ENCODE measurements around the gene SEMA4B. TPM values are rescaled to one million over a fixed set of nuclear protein-coding genes. Genes with fewer than 3 reads are reported as not detected.

SEMA4B gene
- polyA plus RNA-seq, 4 donors = 15.6 to 50.5 (median 36.1) TPM

DNA sequence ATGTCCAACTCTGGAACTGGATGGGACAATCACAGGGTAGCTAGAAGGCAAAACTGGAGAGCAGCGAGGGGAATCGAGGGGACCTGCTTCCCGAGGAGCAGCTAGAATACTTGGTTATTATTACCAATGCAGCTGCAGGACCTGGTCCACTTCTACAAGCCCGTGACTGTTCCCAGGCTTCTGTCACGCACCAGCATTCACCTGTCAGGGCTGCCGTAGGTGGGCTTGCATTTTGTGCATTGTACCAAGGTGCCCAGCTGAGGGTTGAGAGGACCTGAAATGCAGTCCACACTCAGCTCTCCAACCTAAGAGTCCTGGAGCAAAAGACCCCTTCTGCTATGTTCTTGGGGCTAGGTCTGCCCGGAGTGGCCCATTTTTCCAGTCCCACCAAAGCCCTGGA, 2.3 kb downstream of the SEMA4B start:
- DNase-seq (ENCODE audit: low read depth in 4 of 4, low spot score in 3 of 4) = no peak

- no peak for DNase-seq (ENCODE audit: low read depth in 4 of 4, low spot score in 3 of 4)
Observed at GRCh38 chr15:90203922-90204321, 2.8 kb downstream of the SEMA4B start.

DNA sequence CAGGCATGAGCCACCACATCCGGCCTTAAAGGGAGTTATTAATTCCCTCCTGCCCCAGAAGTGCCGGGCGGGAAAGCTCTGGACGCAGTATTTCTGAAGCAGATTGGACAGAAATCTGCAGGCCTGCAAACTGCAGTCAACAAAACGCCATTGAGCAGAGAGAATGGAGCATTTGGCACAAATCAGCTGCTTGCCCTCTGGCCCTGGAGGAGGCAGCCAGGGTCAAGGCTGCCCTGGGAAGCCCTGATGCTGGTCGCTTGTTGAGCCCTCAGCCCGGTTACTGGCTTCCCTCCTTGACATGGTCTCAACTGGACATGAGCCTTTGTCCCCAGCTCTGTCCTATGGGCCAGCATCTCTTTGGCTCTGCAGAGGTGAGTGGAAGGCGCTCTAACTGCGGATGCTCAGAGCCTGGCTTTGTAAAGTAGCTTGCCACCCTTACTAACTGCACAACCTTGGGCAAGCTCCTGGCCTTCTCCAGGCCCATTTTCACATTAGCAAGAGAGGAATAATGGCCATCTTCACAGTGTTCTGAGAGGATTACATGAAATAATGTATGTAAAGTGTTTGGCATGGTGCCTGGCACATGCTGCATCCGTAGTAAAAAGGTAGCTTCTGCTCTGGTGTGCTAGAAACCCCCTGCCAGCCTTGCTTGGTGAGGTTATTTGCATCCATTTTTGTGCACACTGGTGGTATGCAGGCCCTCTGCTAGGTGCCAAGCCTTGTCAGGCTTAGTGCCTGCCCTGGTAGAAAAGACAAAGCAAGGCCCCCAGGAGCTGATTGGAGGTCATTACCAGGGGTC, 4.1 kb downstream of the SEMA4B start:
- no peak for DNase-seq (ENCODE audit: low read depth in 4 of 4, low spot score in 3 of 4)

DNA sequence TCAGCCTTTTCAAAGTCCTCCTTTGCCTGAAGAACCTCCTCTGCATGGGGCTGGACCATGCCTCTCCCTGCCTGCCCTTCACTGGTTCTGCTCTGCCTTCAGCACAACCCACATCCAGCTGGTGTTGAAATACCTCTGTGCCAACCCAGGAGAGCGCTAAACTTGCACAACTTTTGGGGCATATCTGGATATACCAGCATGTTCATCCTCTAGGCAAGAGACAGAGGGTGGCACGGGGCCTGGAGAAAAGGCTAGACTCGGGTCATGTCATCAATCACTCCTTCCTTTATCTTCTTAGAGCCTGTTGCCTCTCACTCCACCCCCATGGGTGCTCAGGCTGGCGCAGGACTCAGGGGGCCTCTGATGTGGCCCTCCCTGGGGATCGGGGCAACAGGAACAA, 4.8 kb downstream of the SEMA4B start:
- no peak for DNase-seq (ENCODE audit: low read depth in 4 of 4, low spot score in 3 of 4)

DNA sequence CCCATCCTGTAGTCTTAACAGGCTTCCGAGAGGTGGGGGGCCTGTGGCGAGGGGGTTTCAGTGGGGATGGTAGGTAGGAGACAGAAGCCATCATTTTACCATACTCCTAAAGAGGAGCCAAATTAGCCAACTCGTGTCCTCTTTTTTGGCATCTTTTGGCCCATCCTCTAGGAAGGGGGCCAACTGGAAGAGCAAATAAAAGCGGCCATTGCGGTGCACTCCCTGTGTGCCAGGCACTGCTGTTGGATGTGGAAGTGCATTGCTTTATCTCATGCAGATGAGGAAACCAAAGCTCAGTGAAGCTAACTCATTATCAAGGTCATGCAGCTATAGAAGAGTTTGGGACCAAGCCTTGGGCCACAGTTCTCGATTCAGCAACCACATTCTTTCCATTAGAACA, 6.1 kb downstream of the SEMA4B start:
- DNase-seq (ENCODE audit: low read depth in 4 of 4, low spot score in 3 of 4) = no peak

- DNase-seq (ENCODE audit: low read depth in 4 of 4, low spot score in 3 of 4) = no peak
Observed at GRCh38 chr15:90208356-90208755, 7.2 kb downstream of the SEMA4B start.

DNA sequence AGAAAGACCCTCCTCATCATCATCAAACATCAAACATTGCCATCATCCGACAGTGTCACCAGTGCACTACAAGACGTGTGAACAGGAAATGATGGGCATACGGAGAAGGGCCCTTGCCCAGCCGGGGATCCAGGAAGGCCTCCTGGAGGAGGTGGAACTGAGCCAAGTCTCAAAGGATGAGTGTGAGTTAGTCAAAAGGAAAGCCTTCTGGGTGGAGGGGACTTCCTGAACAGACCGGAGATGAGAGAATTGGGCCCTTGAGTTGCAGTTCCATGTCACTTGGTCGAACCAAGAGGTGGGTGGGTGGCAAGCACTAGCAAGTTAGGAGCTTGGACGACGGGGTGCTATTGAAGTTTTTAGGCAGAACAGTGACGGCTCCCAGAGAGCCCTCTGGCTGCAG, 8.5 kb downstream of the SEMA4B start:
- DNase-seq (ENCODE audit: low read depth in 4 of 4, low spot score in 3 of 4) = no peak

DNA sequence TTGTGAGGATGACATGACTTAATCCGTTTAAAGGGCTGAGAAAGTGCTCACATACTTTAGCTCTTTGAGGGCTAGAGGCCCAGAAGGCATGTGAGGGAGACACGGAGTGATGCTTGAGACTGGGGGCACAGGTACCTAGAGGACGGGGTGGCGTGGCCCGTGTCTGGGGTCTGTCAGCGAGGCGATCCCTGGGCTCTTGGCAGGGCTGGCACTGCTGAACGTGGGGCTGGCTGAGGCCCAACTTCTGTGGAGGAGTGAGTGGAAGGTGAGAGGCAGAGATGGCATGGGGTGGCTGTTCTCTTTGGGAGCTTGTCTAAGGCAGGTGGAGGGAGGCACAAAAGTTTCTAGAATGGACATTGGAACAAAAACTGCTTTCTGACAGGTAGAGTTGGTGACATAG, 9.5 kb downstream of the SEMA4B start:
- DNase-seq (ENCODE audit: low read depth in 4 of 4, low spot score in 3 of 4) = no peak

DNA sequence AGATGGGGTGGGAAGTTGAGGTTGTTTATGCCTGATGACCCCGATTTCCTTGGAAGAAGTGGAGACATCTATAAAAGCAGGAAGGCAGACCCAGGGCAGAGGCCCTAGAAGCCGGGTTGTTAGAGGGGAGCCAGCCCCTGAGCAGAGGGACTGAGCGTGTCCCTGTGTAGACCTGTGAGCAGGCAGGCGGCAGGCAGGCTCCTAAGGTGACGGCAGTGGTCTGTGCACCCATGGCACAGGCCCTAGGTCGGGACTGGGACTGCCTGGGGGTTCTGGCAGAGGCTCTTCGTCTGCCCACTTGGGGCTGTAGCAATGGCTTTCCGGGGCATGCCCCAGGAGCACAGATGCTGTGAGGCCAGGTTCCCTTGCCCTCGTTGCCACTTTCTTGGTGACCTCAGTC, 9.9 kb downstream of the SEMA4B start:
- no peak for DNase-seq (ENCODE audit: low read depth in 4 of 4, low spot score in 3 of 4)

- DNase-seq (ENCODE audit: low read depth in 4 of 4, low spot score in 3 of 4) = no peak
Observed at GRCh38 chr15:90211440-90212143, 10.5 kb downstream of the SEMA4B start.

DNA sequence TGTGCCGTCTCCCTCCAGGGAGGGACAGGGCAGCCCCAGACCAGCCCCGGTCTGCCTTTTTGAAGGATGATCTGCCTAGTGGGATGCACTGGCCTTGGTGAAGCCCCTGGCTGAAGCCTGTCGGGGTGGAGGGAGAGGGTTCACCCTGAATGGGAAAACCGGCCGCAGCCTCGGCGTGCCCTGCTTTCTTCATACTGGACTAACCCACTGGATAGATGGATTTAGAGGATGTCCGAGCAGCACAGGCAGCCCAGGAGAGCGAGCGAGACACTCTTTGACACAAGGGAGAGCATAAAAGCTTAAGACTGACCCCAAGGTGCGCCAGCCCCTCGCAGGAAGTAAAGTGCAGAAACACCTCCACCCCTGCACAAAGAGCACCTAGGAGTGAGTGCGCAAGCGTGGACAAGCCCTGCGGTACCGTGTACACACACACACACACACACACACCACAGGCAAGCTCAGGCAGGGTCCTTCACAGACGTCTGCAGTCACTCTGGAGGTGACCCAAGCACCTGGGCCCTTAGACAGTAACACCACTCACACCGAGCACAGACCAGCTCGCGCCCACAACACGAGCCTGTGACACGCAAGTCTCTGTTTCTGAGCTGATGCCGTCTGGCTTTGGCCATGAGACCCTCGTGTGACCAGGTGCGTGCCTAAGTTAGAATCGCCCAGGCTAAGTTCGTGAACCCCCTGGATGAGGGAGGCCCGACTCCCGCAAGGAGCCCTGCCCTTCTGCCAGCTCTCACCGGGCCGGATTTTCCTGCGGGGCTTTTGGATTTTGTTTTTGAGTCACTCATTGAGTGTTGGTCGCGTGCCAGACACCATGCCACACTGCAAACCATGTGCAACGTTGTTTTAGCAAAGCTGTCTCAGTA, 11.3 kb downstream of the SEMA4B start:
- DNase-seq (ENCODE audit: low read depth in 4 of 4, low spot score in 3 of 4) = no peak

DNA sequence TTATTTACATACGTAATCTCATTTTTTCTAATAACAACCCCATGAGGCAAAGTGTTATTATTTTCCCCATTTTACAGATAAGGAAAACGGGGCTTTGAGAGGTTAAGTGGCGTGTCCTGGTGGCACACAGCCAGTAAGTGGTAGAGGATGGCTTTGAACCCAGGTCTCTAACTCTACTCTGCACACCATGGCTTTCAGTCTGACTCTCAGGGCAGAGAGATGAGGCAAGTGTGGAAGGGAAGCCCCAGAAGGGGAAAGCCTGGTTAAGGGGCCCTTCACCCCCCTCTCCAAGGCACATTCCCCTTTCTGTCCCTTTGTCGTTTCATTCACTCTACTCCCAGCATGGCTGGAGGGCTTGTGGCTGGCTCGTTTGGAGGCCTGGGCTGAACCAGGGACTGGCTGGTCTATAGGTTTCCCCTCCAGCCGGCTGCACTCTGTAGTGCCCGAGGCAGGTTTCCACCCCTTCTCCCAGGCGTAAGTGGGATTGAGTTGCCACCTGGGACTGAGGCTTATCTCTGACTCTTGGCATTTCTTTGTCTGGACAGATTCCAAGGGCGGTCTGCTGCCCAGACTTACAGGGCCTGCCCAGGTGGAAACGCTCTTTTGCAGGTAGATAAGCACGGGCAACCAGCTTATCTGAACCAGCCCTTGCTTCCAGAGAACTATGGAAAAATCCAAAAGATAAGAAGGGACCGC, 12.1 kb downstream of the SEMA4B start:
- DNase-seq (ENCODE audit: low read depth in 4 of 4, low spot score in 3 of 4) = no peak

DNA sequence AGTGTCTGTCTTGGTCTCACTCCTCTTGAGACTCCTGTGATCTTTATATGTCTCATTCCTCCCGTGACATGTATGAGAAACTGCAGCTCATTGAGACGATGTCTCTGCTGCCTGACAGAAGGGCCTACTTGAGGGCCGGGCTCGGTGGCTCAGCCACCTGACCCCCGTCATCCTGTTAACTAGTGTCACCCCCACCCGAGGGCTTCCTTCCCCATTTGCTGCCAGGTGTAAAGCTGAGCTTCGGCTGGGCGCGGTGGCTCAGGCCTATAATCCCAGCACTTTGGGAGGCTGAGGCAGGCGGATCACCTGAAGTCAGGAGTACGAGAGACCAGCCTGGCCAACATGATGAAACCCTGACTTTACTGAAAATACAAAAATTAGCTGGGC, 12.7 kb downstream of the SEMA4B start:
- no peak for DNase-seq (ENCODE audit: low read depth in 4 of 4, low spot score in 3 of 4)

DNA sequence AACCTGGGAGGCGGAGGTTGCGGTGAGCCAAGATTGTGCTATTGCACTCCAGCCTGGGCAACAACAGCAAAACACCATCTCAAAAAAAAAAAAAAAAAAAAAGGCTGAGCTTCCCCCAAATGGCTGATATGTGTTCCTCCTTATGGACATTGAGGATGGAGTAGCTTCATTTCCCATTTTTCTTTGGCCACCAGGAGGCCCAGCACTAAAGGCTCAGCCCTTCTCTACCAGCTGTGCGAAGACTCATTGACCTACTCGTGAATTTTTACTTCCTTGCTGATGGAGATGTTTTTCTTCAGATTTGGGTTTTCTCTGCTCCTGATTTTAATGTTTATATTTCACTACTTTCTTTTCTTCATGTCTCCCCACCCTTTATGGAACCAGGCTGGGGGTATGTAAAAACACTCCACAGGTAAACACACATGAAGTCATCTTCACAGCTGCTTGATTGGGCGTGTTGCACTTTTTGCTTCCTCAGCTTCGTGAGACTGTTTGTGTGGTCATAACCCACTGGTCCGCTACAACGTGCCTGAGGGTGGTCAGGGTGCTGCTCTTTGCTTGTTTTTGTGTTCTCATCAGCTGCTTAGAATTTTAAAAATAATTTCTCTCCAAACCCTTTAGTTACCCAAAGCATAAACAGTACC, 13.5 kb downstream of the SEMA4B start:
- DNase-seq (ENCODE audit: low read depth in 4 of 4, low spot score in 3 of 4) = no peak

- DNase-seq (ENCODE audit: low read depth in 4 of 4, low spot score in 3 of 4) = no peak
Observed at GRCh38 chr15:90217671-90218394, 16.7 kb downstream of the SEMA4B start.

DNA sequence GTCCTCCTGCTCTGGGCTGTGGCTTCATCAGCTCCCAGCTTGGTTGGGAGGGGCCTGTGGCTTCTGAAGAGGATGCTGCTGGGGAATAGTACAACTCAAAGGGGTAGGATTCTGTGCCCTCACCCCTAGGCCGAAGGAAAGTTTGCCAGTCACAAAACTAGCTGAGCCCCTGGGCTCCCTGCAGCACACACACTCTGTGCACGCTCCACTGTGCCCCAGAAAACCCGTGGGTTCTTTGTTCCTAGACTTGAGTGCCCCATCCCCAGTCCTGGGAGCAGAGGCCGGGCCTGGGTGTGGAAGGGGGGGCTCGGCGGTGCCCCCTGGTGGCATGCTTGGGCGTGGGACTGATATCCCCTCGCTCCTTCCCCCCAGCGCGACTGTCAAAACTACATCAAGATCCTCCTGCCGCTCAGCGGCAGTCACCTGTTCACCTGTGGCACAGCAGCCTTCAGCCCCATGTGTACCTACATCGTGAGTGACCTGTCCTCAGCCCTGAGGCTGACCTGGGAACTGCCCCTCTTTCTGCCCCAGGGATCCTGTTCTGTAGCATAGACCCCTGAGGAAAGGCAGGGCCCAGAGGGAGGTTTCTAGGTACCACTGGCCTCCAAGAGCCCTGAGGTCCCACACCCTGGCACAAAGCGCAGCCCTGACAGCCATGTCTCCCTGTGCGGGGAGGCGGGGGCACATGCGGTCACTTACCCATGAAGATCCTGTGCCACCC, 18.5 kb downstream of the SEMA4B start:
- DNase-seq (ENCODE audit: low read depth in 4 of 4, low spot score in 3 of 4) = no peak

DNA sequence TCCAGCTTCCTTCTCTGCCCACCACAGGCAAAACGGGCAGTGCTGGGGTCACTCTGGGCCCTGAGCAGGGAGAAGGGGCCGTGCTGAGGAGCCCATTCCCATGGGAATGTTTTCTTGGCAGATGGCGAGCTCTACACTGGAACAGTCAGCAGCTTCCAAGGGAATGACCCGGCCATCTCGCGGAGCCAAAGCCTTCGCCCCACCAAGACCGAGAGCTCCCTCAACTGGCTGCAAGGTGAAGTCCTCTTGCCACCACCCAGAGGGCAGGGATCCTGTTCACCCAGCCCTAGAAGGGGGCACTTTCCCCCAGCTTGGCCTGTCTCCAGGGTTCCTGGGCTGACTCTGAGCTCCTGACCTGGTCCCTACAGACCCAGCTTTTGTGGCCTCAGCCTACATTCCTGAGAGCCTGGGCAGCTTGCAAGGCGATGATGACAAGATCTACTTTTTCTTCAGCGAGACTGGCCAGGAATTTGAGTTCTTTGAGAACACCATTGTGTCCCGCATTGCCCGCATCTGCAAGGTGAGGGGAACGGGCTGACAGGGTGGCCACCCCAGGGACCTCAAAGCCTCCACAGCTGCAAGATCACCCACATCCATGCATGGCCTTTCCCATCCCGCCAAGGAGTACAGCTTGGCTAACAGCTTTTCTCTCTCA, 20.2 kb downstream of the SEMA4B start:
- no peak for DNase-seq (ENCODE audit: low read depth in 4 of 4, low spot score in 3 of 4)

DNA sequence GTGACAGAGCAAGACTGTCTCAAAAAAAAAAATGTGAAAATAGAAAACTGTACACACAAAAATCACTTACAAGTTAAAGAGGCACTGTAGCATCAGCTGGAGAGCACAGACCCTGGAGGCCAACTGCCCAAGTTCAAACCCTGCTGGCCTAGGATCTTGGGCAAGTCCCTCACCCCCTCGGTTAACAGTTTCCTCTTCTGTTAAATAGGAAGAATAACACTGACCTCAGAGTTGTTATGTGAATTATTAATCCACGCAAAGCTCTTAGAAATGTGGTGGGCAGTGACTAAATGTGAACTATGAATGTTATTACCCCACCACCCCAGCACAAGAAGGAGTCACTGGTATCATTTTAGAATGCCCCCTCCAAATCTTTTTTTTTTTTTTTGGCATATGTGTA, 21.4 kb downstream of the SEMA4B start:
- no peak for DNase-seq (ENCODE audit: low read depth in 4 of 4, low spot score in 3 of 4)
